Measurements from ENCODE around the gene CGB7.

DNA sequence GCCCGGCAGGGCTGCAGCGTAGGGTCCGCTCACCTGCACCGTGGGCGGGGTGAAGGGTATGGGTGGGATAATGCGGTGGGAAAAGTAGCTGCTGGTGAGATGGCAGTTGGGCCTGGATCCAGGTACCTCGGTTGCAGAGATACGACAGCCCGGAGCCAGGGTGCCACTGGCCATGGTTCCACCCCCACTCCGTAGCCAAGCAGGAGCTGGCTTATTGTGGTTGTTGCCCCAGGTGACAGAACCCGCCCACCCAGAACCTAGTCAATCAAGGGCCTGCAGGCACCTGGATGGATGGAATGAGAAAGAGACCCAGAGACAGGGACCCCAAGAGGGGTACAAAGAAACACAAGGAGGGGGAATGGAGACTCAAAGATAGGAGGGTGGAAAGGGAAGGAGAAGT lies 37.2 kb downstream of the CGB7 start:
- TF ChIP-seq GATA3 (IDR thresholded peaks at IDR 0.05; ENCODE audit: low read depth, low read length) (no peak), GATA2 (IDR thresholded peaks at IDR 0.05; ENCODE audit: low read depth, low read length) (no peak)

Data from SH-SY5Y (cell line).